H1 (cell line): ENCODE results near the gene PTPRO. TPM values are rescaled to one million over a fixed set of nuclear protein-coding genes. Genes with fewer than 3 reads are reported as not detected.

Experiments
- CBX5 ChIP-seq: fragments of 300-800, 300-1000 bp; sonication (generic); IDR thresholded peaks from 2 replicates; pipeline ENCODE4 v1.7.1; 2016; ENCODE audit warnings: antibody characterized with exemption, low read length, low read depth
- CTBP2 ChIP-seq: IDR thresholded peaks from 2 replicates; pipeline ENCODE4 v1.7.0; 2011; ENCODE audit warnings: borderline replicate concordance, mild to moderate bottlenecking, moderate library complexity, mixed read lengths, low read length; ENCODE audit not compliant: insufficient read depth, insufficient read length
- HDAC2 ChIP-seq, 2 experiments: fragments of 300-600 bp in 1 of 2; sonication (generic) in 1 of 2; IDR thresholded peaks; 2 replicates each; pipeline ENCODE4 v1.6.1; 2011 to 2012; ENCODE audit warnings: low read depth in 2 of 2, low read length in 2 of 2, mild to moderate bottlenecking in 2 of 2, moderate library complexity in 2 of 2, borderline replicate concordance in 1 of 2, inconsistent platforms in 1 of 2
- RBBP5 ChIP-seq: IDR thresholded peaks from 2 replicates; pipeline ENCODE4 v1.7.1; 2012; ENCODE audit warnings: low read depth, mild to moderate bottlenecking, inconsistent platforms, low read length, moderate library complexity, borderline replicate concordance
- RXRA ChIP-seq: IDR thresholded peaks from 2 replicates; pipeline ENCODE4 v1.6.1; 2011; ENCODE audit warnings: low read depth, mild to moderate bottlenecking, low read length, moderate library complexity; ENCODE audit not compliant: insufficient read depth
- TAF1 ChIP-seq: IDR thresholded peaks from 2 replicates; pipeline ENCODE4 v1.6.1; 2011; ENCODE audit warnings: mild to moderate bottlenecking, low read depth, low read length
- polyA plus RNA-seq, 7 experiments: library from polyadenylated mRNA; depleted of rRNA in 3 of 7; stranded (reverse) in 5 of 7; unstranded in 2 of 7; fragments of >200 nt in 5 of 7; fragments of 200-250 nt in 2 of 7; gene quantifications; 1 replicate in 5 of 7; 2 replicates in 1 of 7; 4 replicates in 1 of 7; pipeline versions ENCODE4 v1.2.1 to v1.2.3, GENCODE V29; 2011 to 2013; ENCODE audit warnings: missing spikeins in 2 of 7, mixed read lengths in 2 of 7
- total RNA-seq: library from RNA; stranded (reverse); fragmentation: NEBNext Ultra II Directional; extraction: Animal tissue kit (Norgen Biotek cat#: 25700); gene quantifications from 2 replicates; pipeline ENCODE4 v1.2.1, GENCODE V29; 2021
- TF ChIP-seq, protein P1 (sequence below): fragments of 300-600 bp; sonication (generic); IDR thresholded peaks from 2 replicates; pipeline ENCODE4 v1.7.1; 2012; ENCODE audit warnings: low read length, moderate library complexity, mild to moderate bottlenecking, inconsistent platforms; ENCODE audit not compliant: insufficient replicate concordance

The PTPRO gene
- total and polyA plus RNA-seq, 2 of the 8 experiments (the other 6 are each of a cell fraction or from before 2014, with no cell fraction given) = 0.73 to 1.7 TPM

GRCh38 chr12:15534874-15535273 lies 212.6 kb downstream of the PTPRO start (continued):
- TF ChIP-seq CTBP2 = no peak
- TF ChIP-seq, protein P1, sequence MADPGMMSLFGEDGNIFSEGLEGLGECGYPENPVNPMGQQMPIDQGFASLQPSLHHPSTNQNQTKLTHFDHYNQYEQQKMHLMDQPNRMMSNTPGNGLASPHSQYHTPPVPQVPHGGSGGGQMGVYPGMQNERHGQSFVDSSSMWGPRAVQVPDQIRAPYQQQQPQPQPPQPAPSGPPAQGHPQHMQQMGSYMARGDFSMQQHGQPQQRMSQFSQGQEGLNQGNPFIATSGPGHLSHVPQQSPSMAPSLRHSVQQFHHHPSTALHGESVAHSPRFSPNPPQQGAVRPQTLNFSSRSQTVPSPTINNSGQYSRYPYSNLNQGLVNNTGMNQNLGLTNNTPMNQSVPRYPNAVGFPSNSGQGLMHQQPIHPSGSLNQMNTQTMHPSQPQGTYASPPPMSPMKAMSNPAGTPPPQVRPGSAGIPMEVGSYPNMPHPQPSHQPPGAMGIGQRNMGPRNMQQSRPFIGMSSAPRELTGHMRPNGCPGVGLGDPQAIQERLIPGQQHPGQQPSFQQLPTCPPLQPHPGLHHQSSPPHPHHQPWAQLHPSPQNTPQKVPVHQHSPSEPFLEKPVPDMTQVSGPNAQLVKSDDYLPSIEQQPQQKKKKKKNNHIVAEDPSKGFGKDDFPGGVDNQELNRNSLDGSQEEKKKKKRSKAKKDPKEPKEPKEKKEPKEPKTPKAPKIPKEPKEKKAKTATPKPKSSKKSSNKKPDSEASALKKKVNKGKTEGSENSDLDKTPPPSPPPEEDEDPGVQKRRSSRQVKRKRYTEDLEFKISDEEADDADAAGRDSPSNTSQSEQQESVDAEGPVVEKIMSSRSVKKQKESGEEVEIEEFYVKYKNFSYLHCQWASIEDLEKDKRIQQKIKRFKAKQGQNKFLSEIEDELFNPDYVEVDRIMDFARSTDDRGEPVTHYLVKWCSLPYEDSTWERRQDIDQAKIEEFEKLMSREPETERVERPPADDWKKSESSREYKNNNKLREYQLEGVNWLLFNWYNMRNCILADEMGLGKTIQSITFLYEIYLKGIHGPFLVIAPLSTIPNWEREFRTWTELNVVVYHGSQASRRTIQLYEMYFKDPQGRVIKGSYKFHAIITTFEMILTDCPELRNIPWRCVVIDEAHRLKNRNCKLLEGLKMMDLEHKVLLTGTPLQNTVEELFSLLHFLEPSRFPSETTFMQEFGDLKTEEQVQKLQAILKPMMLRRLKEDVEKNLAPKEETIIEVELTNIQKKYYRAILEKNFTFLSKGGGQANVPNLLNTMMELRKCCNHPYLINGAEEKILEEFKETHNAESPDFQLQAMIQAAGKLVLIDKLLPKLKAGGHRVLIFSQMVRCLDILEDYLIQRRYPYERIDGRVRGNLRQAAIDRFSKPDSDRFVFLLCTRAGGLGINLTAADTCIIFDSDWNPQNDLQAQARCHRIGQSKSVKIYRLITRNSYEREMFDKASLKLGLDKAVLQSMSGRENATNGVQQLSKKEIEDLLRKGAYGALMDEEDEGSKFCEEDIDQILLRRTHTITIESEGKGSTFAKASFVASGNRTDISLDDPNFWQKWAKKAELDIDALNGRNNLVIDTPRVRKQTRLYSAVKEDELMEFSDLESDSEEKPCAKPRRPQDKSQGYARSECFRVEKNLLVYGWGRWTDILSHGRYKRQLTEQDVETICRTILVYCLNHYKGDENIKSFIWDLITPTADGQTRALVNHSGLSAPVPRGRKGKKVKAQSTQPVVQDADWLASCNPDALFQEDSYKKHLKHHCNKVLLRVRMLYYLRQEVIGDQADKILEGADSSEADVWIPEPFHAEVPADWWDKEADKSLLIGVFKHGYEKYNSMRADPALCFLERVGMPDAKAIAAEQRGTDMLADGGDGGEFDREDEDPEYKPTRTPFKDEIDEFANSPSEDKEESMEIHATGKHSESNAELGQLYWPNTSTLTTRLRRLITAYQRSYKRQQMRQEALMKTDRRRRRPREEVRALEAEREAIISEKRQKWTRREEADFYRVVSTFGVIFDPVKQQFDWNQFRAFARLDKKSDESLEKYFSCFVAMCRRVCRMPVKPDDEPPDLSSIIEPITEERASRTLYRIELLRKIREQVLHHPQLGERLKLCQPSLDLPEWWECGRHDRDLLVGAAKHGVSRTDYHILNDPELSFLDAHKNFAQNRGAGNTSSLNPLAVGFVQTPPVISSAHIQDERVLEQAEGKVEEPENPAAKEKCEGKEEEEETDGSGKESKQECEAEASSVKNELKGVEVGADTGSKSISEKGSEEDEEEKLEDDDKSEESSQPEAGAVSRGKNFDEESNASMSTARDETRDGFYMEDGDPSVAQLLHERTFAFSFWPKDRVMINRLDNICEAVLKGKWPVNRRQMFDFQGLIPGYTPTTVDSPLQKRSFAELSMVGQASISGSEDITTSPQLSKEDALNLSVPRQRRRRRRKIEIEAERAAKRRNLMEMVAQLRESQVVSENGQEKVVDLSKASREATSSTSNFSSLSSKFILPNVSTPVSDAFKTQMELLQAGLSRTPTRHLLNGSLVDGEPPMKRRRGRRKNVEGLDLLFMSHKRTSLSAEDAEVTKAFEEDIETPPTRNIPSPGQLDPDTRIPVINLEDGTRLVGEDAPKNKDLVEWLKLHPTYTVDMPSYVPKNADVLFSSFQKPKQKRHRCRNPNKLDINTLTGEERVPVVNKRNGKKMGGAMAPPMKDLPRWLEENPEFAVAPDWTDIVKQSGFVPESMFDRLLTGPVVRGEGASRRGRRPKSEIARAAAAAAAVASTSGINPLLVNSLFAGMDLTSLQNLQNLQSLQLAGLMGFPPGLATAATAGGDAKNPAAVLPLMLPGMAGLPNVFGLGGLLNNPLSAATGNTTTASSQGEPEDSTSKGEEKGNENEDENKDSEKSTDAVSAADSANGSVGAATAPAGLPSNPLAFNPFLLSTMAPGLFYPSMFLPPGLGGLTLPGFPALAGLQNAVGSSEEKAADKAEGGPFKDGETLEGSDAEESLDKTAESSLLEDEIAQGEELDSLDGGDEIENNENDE = no peak
- TF ChIP-seq RBBP5 = no peak
- no peak for TF ChIP-seq RXRA
- no peak for TF ChIP-seq CBX5
- no peak for TF ChIP-seq TAF1
- no peak for TF ChIP-seq HDAC2 (IDR thresholded peaks at IDR 0.05; ENCODE audit: borderline replicate concordance in 1 of 2, low read depth in 2 of 2, low read length in 2 of 2)
- TF ChIP-seq, all 59 proteins: peak for 0
